ENCODE results near the gene TBCC. TPM values are rescaled to one million over a fixed set of nuclear protein-coding genes. Genes with fewer than 3 reads are reported as not detected.

The TBCC gene
- total RNA-seq, 1 donor from 2014 or later = 23.4 TPM

DNA sequence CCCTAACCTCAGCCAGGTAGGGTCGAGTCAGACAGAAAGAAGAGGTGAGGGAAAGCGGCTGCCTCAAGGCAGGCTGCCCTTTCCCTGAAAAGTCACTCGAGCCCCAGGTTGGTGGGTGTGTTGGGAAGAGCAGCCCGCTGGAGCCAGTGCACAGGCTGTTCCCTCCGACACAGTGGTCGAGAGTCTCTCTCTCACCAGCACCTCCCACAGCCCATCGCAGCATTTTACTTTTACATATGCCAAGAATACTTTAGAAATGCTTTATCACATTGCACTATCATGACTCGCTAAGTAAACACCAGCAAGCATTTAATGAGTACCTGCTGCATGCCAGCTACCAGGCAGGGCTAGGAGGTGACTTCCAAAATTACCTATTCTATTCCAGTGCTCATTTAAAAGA, 25.2 kb downstream of the TBCC start:
- no peak overlapping the region for H3K27ac Mint-ChIP-seq (ENCODE audit: unreplicated experiment)
- H3K36me3 Mint-ChIP-seq (ENCODE audit: low read depth, unreplicated experiment) = no peaks in the 10 kb centered on the region
- TF ChIP-seq, protein P1, sequence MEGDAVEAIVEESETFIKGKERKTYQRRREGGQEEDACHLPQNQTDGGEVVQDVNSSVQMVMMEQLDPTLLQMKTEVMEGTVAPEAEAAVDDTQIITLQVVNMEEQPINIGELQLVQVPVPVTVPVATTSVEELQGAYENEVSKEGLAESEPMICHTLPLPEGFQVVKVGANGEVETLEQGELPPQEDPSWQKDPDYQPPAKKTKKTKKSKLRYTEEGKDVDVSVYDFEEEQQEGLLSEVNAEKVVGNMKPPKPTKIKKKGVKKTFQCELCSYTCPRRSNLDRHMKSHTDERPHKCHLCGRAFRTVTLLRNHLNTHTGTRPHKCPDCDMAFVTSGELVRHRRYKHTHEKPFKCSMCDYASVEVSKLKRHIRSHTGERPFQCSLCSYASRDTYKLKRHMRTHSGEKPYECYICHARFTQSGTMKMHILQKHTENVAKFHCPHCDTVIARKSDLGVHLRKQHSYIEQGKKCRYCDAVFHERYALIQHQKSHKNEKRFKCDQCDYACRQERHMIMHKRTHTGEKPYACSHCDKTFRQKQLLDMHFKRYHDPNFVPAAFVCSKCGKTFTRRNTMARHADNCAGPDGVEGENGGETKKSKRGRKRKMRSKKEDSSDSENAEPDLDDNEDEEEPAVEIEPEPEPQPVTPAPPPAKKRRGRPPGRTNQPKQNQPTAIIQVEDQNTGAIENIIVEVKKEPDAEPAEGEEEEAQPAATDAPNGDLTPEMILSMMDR (IDR thresholded peaks at IDR 0.05; ENCODE audit: unreplicated experiment) = no peak
- DNase-seq (ENCODE audit: low spot score) = no peak
- H3K4me3 Mint-ChIP-seq (ENCODE audit: unreplicated experiment) = no peak overlapping the region
- H3K27me3 Mint-ChIP-seq (ENCODE audit: unreplicated experiment) = no peaks in the 10 kb centered on the region
- H3K9me3 Mint-ChIP-seq (ENCODE audit: unreplicated experiment) = no peaks in the 10 kb centered on the region
- H3K4me1 Mint-ChIP-seq (ENCODE audit: unreplicated experiment) = peaks cover 6% of the 10 kb centered on the region

DNA sequence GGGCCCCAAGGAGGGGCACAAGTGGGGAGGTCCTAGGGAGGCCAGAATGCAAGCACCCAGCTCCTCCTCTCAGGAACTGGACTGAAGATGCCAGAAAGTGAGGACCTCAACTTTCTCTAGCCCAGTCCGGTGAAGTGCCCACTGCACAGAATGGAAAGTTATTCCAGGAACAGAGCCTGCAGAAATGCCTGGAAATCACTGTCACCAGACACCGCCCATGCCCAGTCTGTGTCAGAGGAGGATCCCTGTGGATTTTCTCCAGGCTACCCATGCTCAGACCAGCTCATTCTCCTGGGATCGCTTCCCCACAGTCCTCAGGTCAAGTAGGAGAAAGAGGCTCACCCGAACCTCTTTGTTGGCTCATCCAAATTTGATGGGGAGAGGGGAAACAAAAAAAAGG, 30.0 kb downstream of the TBCC start:
- peaks cover 6% of the 10 kb centered on the region for H3K4me1 Mint-ChIP-seq (ENCODE audit: unreplicated experiment)
- peaks cover 4% of the 10 kb centered on the region for H3K36me3 Mint-ChIP-seq (ENCODE audit: low read depth, unreplicated experiment)
- H3K27ac Mint-ChIP-seq (ENCODE audit: unreplicated experiment) = no peak overlapping the region

DNA sequence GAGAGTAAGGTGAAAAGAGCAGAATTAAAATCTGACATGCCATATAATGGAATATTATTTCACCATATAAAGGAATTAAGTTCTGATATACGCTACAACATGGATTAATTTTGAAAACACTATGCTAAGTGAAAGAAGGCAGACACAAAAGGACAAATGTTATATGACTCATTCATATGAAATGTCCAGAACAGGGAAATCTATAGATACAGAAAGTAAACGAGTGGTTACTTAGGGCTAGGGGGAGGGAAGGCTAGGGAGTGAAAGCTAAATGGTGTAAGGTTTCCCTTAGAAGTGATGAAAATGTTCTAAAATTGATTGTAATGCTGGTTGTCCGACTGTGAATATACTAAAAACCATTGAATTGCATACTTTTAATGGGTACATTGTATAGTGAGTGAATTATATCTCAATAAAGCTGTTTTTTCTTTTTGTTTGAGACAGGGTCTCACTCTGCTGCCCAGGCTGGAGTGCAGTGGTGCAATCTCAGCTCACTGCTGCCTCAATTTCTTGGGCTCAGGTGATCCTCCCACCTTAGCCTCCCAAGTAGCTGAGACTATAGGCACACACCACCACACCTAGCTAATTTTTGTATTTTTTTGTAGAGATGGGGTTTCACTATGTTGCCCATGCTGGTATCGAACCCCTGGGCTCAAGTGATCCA, 31.7 kb downstream of the TBCC start:
- H3K27ac Mint-ChIP-seq (ENCODE audit: unreplicated experiment) = no peak overlapping the region
- H3K36me3 Mint-ChIP-seq (ENCODE audit: low read depth, unreplicated experiment) = peaks cover 4% of the 10 kb centered on the region
- no peaks in the 10 kb centered on the region for H3K4me1 Mint-ChIP-seq (ENCODE audit: unreplicated experiment)
- H3K27me3 Mint-ChIP-seq (ENCODE audit: unreplicated experiment) = peaks cover 5% of the 10 kb centered on the region
- H3K4me3 Mint-ChIP-seq (ENCODE audit: unreplicated experiment) = no peak overlapping the region
- TF ChIP-seq, protein P1 (IDR thresholded peaks at IDR 0.05; ENCODE audit: unreplicated experiment) = no peak
- DNase-seq (ENCODE audit: low spot score) = no peak
- no peaks in the 10 kb centered on the region for H3K9me3 Mint-ChIP-seq (ENCODE audit: unreplicated experiment)

More for the DNA sequence above, 30.0 kb downstream of the TBCC start:
- Mint-ChIP-seq H3K4me3 (ENCODE audit: unreplicated experiment) (no peak overlapping the region), H3K9me3 (ENCODE audit: unreplicated experiment) (no peaks in the 10 kb centered on the region), H3K27me3 (ENCODE audit: unreplicated experiment) (peaks cover 5% of the 10 kb centered on the region)
- no peak for DNase-seq (ENCODE audit: low spot score)
- TF ChIP-seq, protein P1 (IDR thresholded peaks at IDR 0.05; ENCODE audit: unreplicated experiment) = no peak

DNA sequence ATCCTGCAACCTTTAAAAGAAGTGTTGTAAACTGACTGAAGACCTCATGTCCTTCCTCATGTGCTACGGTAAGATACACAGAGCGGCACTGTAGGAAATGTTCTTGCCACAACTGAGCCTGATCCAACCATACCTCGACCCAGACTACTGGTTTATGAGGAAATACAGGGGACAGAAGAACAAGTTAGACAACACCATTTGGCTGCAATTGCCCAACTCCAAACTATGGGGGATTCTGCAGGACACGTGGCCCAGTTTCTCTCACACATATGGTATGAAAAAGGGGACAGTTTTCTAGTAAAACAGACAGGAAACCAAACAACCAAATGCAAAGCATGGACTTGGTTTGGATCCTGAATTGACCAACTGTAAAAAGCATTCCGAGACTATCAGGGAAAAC, 34.0 kb downstream of the TBCC start:
- DNase-seq (ENCODE audit: low spot score) = no peak
- Mint-ChIP-seq H3K4me1 (ENCODE audit: unreplicated experiment) (no peaks in the 10 kb centered on the region), H3K27ac (ENCODE audit: unreplicated experiment) (no peak overlapping the region), H3K9me3 (ENCODE audit: unreplicated experiment) (no peaks in the 10 kb centered on the region), H3K27me3 (ENCODE audit: unreplicated experiment) (peaks cover 5% of the 10 kb centered on the region), H3K4me3 (ENCODE audit: unreplicated experiment) (no peak overlapping the region), H3K36me3 (ENCODE audit: low read depth, unreplicated experiment) (peaks cover 4% of the 10 kb centered on the region)
- TF ChIP-seq, protein P1 (IDR thresholded peaks at IDR 0.05; ENCODE audit: unreplicated experiment) = no peak

DNA sequence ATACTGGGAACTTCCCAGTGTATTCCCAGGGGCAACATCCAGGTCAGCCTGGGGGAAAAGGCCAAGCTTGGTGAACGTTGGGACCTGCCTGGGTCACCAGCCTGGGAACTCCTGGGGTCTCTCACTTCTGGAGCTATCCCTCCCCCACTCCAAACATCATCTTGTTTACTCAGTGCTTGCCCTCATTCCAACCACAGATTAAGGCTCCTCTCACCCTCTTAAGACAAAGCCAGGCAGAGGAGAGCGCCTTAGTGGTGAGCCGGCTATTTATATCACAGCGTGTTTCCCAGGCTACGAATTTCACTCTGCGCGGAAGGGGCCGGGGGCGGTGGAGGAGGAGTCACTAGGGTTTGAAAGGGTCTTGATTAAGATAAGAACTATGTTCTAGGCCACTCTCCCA, 35.6 kb downstream of the TBCC start:
- TF ChIP-seq, protein P1 (IDR thresholded peaks at IDR 0.05; ENCODE audit: unreplicated experiment) = no peak
- peaks cover 5% of the 10 kb centered on the region for H3K27me3 Mint-ChIP-seq (ENCODE audit: unreplicated experiment)
- no peaks in the 10 kb centered on the region for H3K9me3 Mint-ChIP-seq (ENCODE audit: unreplicated experiment)
- no peak overlapping the region for H3K4me3 Mint-ChIP-seq (ENCODE audit: unreplicated experiment)
- no peak overlapping the region for H3K27ac Mint-ChIP-seq (ENCODE audit: unreplicated experiment)
- no peak for DNase-seq (ENCODE audit: low spot score)
- H3K36me3 Mint-ChIP-seq (ENCODE audit: low read depth, unreplicated experiment) = peaks cover 4% of the 10 kb centered on the region
- no peaks in the 10 kb centered on the region for H3K4me1 Mint-ChIP-seq (ENCODE audit: unreplicated experiment)
